Mesenchymal stem cell (in vitro differentiated cells and primary cell): ENCODE data around the gene SNX15.

Experiments used
- DNase-seq: peaks from one replicate; pipeline ENCODE4 v3.0.0-alpha.2; 2013
- H2AFZ ChIP-seq: one replicate; pipeline ENCODE4 v1.6.1; 2013; ENCODE audit warnings: low read depth, mild to moderate bottlenecking, control low read depth, inconsistent platforms, low read length, moderate library complexity
- H2AK5ac ChIP-seq: 2 replicates; pipeline ENCODE4 v1.6.1; 2013; ENCODE audit warnings: low read length, moderate library complexity, mild to moderate bottlenecking, inconsistent platforms; ENCODE audit not compliant: severe bottlenecking
- H2BK120ac ChIP-seq: one replicate; pipeline ENCODE4 v1.6.1; 2013; ENCODE audit warnings: low read depth, mild to moderate bottlenecking, inconsistent platforms, low read length, moderate library complexity
- H2BK12ac ChIP-seq, 2 experiments: one replicate each; pipeline ENCODE4 v1.6.1; 2013; ENCODE audit warnings: inconsistent platforms in 2 of 2, low read length in 2 of 2, mild to moderate bottlenecking in 2 of 2, moderate library complexity in 2 of 2, control low read depth in 1 of 2
- H2BK15ac ChIP-seq: one replicate; pipeline ENCODE4 v1.6.1; 2013; ENCODE audit warnings: mild to moderate bottlenecking, low read depth, inconsistent platforms; ENCODE audit not compliant: poor library complexity, severe bottlenecking
- H2BK5ac ChIP-seq: 2 replicates; pipeline ENCODE4 v1.6.1; 2013; ENCODE audit warnings: low read depth, mild to moderate bottlenecking, low read length, control low read depth, inconsistent platforms; ENCODE audit not compliant: poor library complexity, severe bottlenecking
- H3K14ac ChIP-seq, 2 experiments: one replicate each; pipeline ENCODE4 v1.6.1; 2013; ENCODE audit warnings: inconsistent platforms in 2 of 2, low read length in 2 of 2, control low read depth in 1 of 2, mild to moderate bottlenecking in 1 of 2, moderate library complexity in 1 of 2
- H3K18ac ChIP-seq, 2 experiments: one replicate each; pipeline ENCODE4 v1.6.1; 2013; ENCODE audit warnings: inconsistent platforms in 2 of 2, low read length in 2 of 2, control low read depth in 1 of 2, low read depth in 1 of 2, mild to moderate bottlenecking in 1 of 2
- H3K23ac ChIP-seq, 2 experiments: one replicate each; pipeline ENCODE4 v1.6.1; 2013; ENCODE audit warnings: inconsistent platforms in 2 of 2, low read length in 2 of 2, mild to moderate bottlenecking in 2 of 2, moderate library complexity in 2 of 2, control low read depth in 1 of 2
- H3K27ac ChIP-seq: 2 replicates; pipeline ENCODE4 v1.5.1; 2013; ENCODE audit warnings: mild to moderate bottlenecking, moderate library complexity, low read length, control low read depth, inconsistent platforms; ENCODE audit not compliant: poor library complexity, severe bottlenecking
- H3K27me3 ChIP-seq, 2 experiments: 2 replicates each; pipeline versions ENCODE4 v1.6.1 to v1.7.0; 2013; ENCODE audit warnings: low read length in 2 of 2, mild to moderate bottlenecking in 2 of 2, moderate library complexity in 2 of 2, control low read depth in 1 of 2, inconsistent platforms in 1 of 2; ENCODE audit not compliant: control insufficient read depth in 1 of 2, insufficient read depth in 1 of 2
- H3K36me3 ChIP-seq, 2 experiments: 2 replicates each; pipeline versions ENCODE4 v1.6.1 to v1.7.0; 2013; ENCODE audit warnings: low read length in 2 of 2, control low read depth in 1 of 2, inconsistent platforms in 1 of 2, low read depth in 1 of 2, mild to moderate bottlenecking in 1 of 2; ENCODE audit not compliant: insufficient read depth in 2 of 2, control insufficient read depth in 1 of 2
- H3K4ac ChIP-seq, 2 experiments: one replicate each; pipeline ENCODE4 v1.6.1; 2013; ENCODE audit warnings: inconsistent platforms in 2 of 2, low read length in 2 of 2, mild to moderate bottlenecking in 2 of 2, moderate library complexity in 2 of 2, control low read depth in 1 of 2, low read depth in 1 of 2
- H3K4me1 ChIP-seq: 2 replicates; pipeline ENCODE4 v1.6.1; 2013; ENCODE audit warnings: low read depth, low read length, control low read depth; ENCODE audit not compliant: control insufficient read depth, insufficient read depth
- H3K4me2 ChIP-seq: 2 replicates; pipeline ENCODE4 v1.6.1; 2013; ENCODE audit warnings: low read length, mild to moderate bottlenecking, inconsistent platforms; ENCODE audit not compliant: poor library complexity, severe bottlenecking
- H3K4me3 ChIP-seq, 2 experiments: 2 replicates each; pipeline versions ENCODE4 v1.5.1 to v1.7.0; 2013; ENCODE audit warnings: low read length in 2 of 2, mild to moderate bottlenecking in 2 of 2, control low read depth in 1 of 2, low read depth in 1 of 2; ENCODE audit not compliant: insufficient read depth in 1 of 2
- H3K79me1 ChIP-seq: replicated peaks from 2 replicates; pipeline ENCODE4 v1.6.1; 2013; ENCODE audit warnings: mild to moderate bottlenecking, control low read depth, low read length, inconsistent platforms; ENCODE audit not compliant: poor library complexity, severe bottlenecking
- H3K9ac ChIP-seq: 2 replicates; pipeline ENCODE4 v1.7.0; 2013; ENCODE audit warnings: mild to moderate bottlenecking, low read length, moderate library complexity
- H3K9me3 ChIP-seq: 2 replicates; pipeline ENCODE4 v1.7.0; 2013; ENCODE audit warnings: mild to moderate bottlenecking, low read length; ENCODE audit not compliant: control insufficient read depth
- H4K8ac ChIP-seq: one replicate; pipeline ENCODE4 v1.6.1; 2013; ENCODE audit warnings: inconsistent platforms, mild to moderate bottlenecking, low read length, moderate library complexity
- H4K91ac ChIP-seq: one replicate; pipeline ENCODE4 v1.6.1; 2013; ENCODE audit warnings: mild to moderate bottlenecking, low read length, inconsistent platforms
- WGBS: methylation state at CpG from one replicate; pipeline ENCODE4 v1.1.7; 2013; ENCODE audit warnings: mixed read lengths; 5-methylcytosine and 5-hydroxymethylcytosine counted together

Gene SNX15

GRCh38 chr11:65040520-65040846 lies 13.2 kb downstream of the SNX15 start:
- no peak overlapping the region for H4K91ac ChIP-seq
- no peak overlapping the region for H3K4ac ChIP-seq
- no peaks in the 10 kb centered on the region for H3K27me3 ChIP-seq
- H2BK120ac ChIP-seq: no peak overlapping the region
- H2AK5ac ChIP-seq: no peak overlapping the region
- no peak overlapping the region for H3K23ac ChIP-seq
- H3K4me2 ChIP-seq: peak overlapping the region; percentile 94
- H3K14ac ChIP-seq: no peak overlapping the region
- H2BK12ac ChIP-seq: no peak overlapping the region
- no peak overlapping the region for H3K18ac ChIP-seq
- peaks cover 51 to 61% of the 10 kb centered on the region in 2 experiments for H3K36me3 ChIP-seq
- WGBS: 32% methylated on average over 6 of the region's 7 CpGs
- peak overlapping the region; percentile 88 for H3K9ac ChIP-seq
- peak overlapping the region; percentile 87 to 98 for H3K4me3 ChIP-seq
- H2AFZ ChIP-seq: no peak overlapping the region
- H3K79me1 ChIP-seq: peaks cover 30% of the 10 kb centered on the region
- H4K8ac ChIP-seq: peak overlapping the region; percentile 82
- H2BK5ac ChIP-seq: no peak overlapping the region
- DNase-seq: no peak
- H3K9me3 ChIP-seq: no peaks in the 10 kb centered on the region
- peaks cover 16% of the 10 kb centered on the region for H3K4me1 ChIP-seq
- H2BK15ac ChIP-seq: no peak overlapping the region
- peak overlapping the region; percentile 98 for H3K27ac ChIP-seq

GRCh38 chr11:65040847-65041622 lies 13.8 kb downstream of the SNX15 start, which contains the start of gene SAC3D1:
TSS of gene SAC3D1 (plus strand) at chr11:65041210. CDS start at chr11:65041293, 83 bp downstream.
- Histone ChIP-seq H2AK5ac (no peak within 1 kb of the TSS), H2BK120ac (no peak within 1 kb of the TSS), H2AFZ (peak within 1 kb of the TSS; percentile 98), H3K4ac (peak within 1 kb of the TSS; percentile 58 to 82), H2BK5ac (peak within 1 kb of the TSS; percentile 90), H4K8ac (peak within 1 kb of the TSS; percentile 90), H3K27ac (peak within 1 kb of the TSS; percentile 98), H3K36me3 (peaks cover 51 to 61% of the 10 kb centered on the region in 2 experiments), H3K9me3 (no peaks in the 10 kb centered on the region), H3K27me3 (no peaks in the 10 kb centered on the region), H3K18ac (peak within 1 kb of the TSS; percentile 96), H3K4me1 (peaks cover 16% of the 10 kb centered on the region), H3K14ac (peak within 1 kb of the TSS in 1 of 2 experiments; percentile 99), H3K23ac (peak within 1 kb of the TSS; percentile 37 to 93), H3K79me1 (peaks cover 34% of the 10 kb centered on the region), H2BK15ac (peak within 1 kb of the TSS; percentile 87), H3K4me2 (peak within 1 kb of the TSS; percentile 94), H4K91ac (peak within 1 kb of the TSS; percentile 92), H2BK12ac (peak within 1 kb of the TSS in 1 of 2 experiments; percentile 85), H3K9ac (peak within 1 kb of the TSS; percentile 88), H3K4me3 (peak within 1 kb of the TSS; percentile 87 to 98)
- 1% methylated on average over 76 of the region's 91 CpGs for WGBS
- DNase-seq: peak; percentile 94

- no peak overlapping the region for H4K91ac ChIP-seq
- H2AFZ ChIP-seq: no peak overlapping the region
- H3K4me2 ChIP-seq: no peak overlapping the region
- no peak overlapping the region for H3K14ac ChIP-seq
- H3K4ac ChIP-seq: no peak overlapping the region
- 92% methylated on average over 6 of the region's 6 CpGs for WGBS
- DNase-seq: no peak
- H2BK12ac ChIP-seq: no peak overlapping the region
- peaks cover 16% of the 10 kb centered on the region for H3K4me1 ChIP-seq
- H2BK5ac ChIP-seq: no peak overlapping the region
- H3K36me3 ChIP-seq: peaks cover 42 to 51% of the 10 kb centered on the region in 2 experiments
- no peak overlapping the region for H2AK5ac ChIP-seq
- H3K18ac ChIP-seq: no peak overlapping the region
- H3K27ac ChIP-seq: no peak overlapping the region
- no peaks in the 10 kb centered on the region for H3K27me3 ChIP-seq
- no peak overlapping the region for H2BK120ac ChIP-seq
- H3K79me1 ChIP-seq: peaks cover 37% of the 10 kb centered on the region
- H3K9ac ChIP-seq: no peak overlapping the region
- no peak overlapping the region for H3K4me3 ChIP-seq
- H3K9me3 ChIP-seq: no peaks in the 10 kb centered on the region
- no peak overlapping the region for H2BK15ac ChIP-seq
- H3K23ac ChIP-seq: no peak overlapping the region
- no peak overlapping the region for H4K8ac ChIP-seq
Observed at GRCh38 chr11:65042891-65043290, 15.7 kb downstream of the SNX15 start.

GRCh38 chr11:65043881-65044501 lies 16.8 kb downstream of the SNX15 start:
- H4K8ac ChIP-seq: no peak overlapping the region
- H3K27me3 ChIP-seq: no peaks in the 10 kb centered on the region
- no peak for DNase-seq
- no peak overlapping the region for H3K27ac ChIP-seq
- H2AK5ac ChIP-seq: no peak overlapping the region
- H3K4me2 ChIP-seq: no peak overlapping the region
- no peak overlapping the region for H2BK5ac ChIP-seq
- peaks cover 33 to 44% of the 10 kb centered on the region in 2 experiments for H3K36me3 ChIP-seq
- H3K23ac ChIP-seq: no peak overlapping the region
- H2BK120ac ChIP-seq: no peak overlapping the region
- H3K9me3 ChIP-seq: no peaks in the 10 kb centered on the region
- H3K4me3 ChIP-seq: peak overlapping the region in 1 of 2 experiments; percentile 15
- no peak overlapping the region for H3K18ac ChIP-seq
- H3K4me1 ChIP-seq: peaks cover 16% of the 10 kb centered on the region
- H3K4ac ChIP-seq: no peak overlapping the region
- 98% methylated on average over 23 of the region's 23 CpGs for WGBS
- H2AFZ ChIP-seq: no peak overlapping the region
- H2BK12ac ChIP-seq: no peak overlapping the region
- no peak overlapping the region for H2BK15ac ChIP-seq
- H4K91ac ChIP-seq: no peak overlapping the region
- no peak overlapping the region for H3K14ac ChIP-seq
- H3K9ac ChIP-seq: peak overlapping the region; percentile 29
- H3K79me1 ChIP-seq: peaks cover 37% of the 10 kb centered on the region
